Measurements from ENCODE around the gene CSNK1G1.

- TF ChIP-seq CTCF (IDR thresholded peaks at IDR 0.05) (no peak), POLR2A (IDR thresholded peaks at IDR 0.05) (no peak)
Observed at GRCh38 chr15:64267331-64267973, 88.5 kb downstream of the CSNK1G1 start.
